Tibial artery (tissue), 4 donors: ENCODE measurements around the gene SCG2.

Experiments used
- DNase-seq, 2 donors: peaks; one replicate each; pipeline ENCODE4 v3.0.0-alpha.2; 2019
- H3K27ac ChIP-seq, 2 donors: fragments of 200-600 bp; sonication (generic) in 1 of 2; 1 replicate in 1 of 2; 2 replicates in 1 of 2; pipeline ENCODE4 v1.5.1; 2018 to 2019; ENCODE audit warnings: mild to moderate bottlenecking in 1 of 2
- H3K27me3 ChIP-seq, 2 donors: fragments of 200-600 bp; sonication (generic) in 1 of 2; one replicate each; pipeline versions ENCODE4 v1.5.1 to v1.6.0; 2016 to 2019
- H3K36me3 ChIP-seq, 3 donors: fragments of 200-600 bp; sonication (generic) in 2 of 3; one replicate each; pipeline ENCODE4 v1.5.1; 2016 to 2019; ENCODE audit warnings: mild to moderate bottlenecking in 2 of 3
- H3K4me1 ChIP-seq, 4 donors: fragments of 200-600 bp; sonication (generic) in 2 of 4; 1 replicate in 3 of 4; 2 replicates in 1 of 4; pipeline ENCODE4 v1.5.1; 2016 to 2019
- H3K4me3 ChIP-seq, 2 donors: fragments of 200-600 bp; sonication (generic) in 1 of 2; 1 replicate in 1 of 2; 2 replicates in 1 of 2; pipeline ENCODE4 v1.5.1; 2018 to 2019; ENCODE audit warnings: mild to moderate bottlenecking in 2 of 2
- H3K9me3 ChIP-seq, 3 donors: fragments of 200-600 bp; sonication (generic) in 1 of 3; one replicate each; pipeline ENCODE4 v1.5.1; 2016 to 2019
- intact Hi-C: fragments of 100-400 bp; cut with DNase I; formaldehyde crosslinking; loops from one replicate; pipeline ENCODE4 v1.15.0; 2023; ENCODE audit warnings: low total_unique reads
- TF ChIP-seq, protein P1 (sequence below), 2 experiments: fragments of 200-600 bp in 1 of 2; fragments of 450-650 bp in 1 of 2; IDR thresholded peaks; one replicate each; pipeline ENCODE4 v1.5.1; 2017 to 2019; ENCODE audit warnings: antibody characterized with exemption in 2 of 2, mild to moderate bottlenecking in 1 of 2, moderate library complexity in 1 of 2

The SCG2 gene

DNA sequence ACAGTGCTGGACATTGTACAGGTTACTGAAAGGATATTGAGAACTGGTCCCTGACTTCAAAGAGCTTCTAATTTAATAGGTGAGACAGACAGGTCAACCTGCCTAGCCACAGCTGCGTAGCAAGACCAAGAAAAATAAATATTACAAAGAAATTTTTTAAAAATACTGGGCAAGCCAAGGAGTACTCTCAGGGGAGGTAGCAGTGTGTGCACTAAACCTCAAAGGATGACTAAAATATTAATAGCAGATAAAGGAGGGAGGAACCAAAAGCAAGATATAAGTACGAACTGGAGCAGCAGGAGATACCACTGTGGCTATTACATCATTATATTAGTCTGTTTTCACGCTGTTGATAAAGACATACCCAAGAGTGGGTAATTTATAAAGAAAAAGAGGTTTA is 14.9 kb downstream of the SCG2 start:
- H3K27me3 ChIP-seq = no peaks in the 10 kb centered on the region
- H3K4me1 ChIP-seq = no peaks in the 10 kb centered on the region
- H3K36me3 ChIP-seq = no peaks in the 10 kb centered on the region
- TF ChIP-seq, protein P1, sequence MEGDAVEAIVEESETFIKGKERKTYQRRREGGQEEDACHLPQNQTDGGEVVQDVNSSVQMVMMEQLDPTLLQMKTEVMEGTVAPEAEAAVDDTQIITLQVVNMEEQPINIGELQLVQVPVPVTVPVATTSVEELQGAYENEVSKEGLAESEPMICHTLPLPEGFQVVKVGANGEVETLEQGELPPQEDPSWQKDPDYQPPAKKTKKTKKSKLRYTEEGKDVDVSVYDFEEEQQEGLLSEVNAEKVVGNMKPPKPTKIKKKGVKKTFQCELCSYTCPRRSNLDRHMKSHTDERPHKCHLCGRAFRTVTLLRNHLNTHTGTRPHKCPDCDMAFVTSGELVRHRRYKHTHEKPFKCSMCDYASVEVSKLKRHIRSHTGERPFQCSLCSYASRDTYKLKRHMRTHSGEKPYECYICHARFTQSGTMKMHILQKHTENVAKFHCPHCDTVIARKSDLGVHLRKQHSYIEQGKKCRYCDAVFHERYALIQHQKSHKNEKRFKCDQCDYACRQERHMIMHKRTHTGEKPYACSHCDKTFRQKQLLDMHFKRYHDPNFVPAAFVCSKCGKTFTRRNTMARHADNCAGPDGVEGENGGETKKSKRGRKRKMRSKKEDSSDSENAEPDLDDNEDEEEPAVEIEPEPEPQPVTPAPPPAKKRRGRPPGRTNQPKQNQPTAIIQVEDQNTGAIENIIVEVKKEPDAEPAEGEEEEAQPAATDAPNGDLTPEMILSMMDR (IDR thresholded peaks at IDR 0.05) = no peak
- H3K27ac ChIP-seq = no peak overlapping the region
- H3K9me3 ChIP-seq = no peaks in the 10 kb centered on the region
- intact Hi-C loops = no loop called here
- DNase-seq = no peak
- H3K4me3 ChIP-seq = no peak overlapping the region

DNA sequence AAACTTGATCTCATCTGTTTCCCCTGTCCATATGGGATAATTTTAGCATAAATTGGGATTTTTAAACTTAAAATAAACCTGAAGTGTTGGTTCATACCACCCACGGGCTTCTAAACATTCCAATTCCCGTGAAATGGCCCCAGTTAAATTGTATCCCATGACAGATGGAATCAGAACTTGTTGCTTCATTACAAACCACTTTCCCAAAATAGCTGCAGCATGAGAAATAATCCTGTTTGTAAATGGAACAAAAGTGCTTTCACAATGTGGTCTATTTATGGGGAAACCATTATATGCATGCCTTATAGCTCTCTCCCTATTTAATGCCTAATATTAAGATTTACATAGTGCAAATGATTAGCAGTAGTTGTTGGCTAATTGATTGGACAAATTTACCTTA is 15.9 kb downstream of the SCG2 start:
- no peak overlapping the region for H3K4me3 ChIP-seq
- TF ChIP-seq, protein P1 (IDR thresholded peaks at IDR 0.05) = no peak
- intact Hi-C loops = no loop called here

DNA sequence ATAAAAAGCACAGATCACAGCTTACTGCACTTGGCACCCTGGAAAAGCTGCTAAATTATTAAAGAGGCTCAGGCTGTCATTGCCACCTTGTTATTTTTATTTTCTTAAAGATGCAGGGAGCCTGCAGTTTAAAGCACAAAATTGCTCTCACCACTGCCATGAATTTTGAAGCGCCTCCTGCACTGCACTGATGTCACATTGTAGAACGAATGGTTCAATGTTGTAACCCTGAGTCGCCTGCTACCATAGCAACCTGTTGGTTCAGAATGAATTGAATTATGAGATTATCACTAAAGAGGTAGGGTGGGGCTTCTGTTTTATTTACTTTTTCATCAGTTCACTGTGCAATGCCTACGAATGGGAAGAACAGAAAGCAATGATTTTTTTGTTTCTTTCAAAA is 16.5 kb downstream of the SCG2 start:
- Histone ChIP-seq H3K27me3 (no peaks in the 10 kb centered on the region), H3K4me3 (no peak overlapping the region), H3K27ac (no peak overlapping the region), H3K9me3 (no peaks in the 10 kb centered on the region), H3K4me1 (peaks cover 0 to 8% (median 0%) of the 10 kb centered on the region in 4 donors), H3K36me3 (no peaks in the 10 kb centered on the region)
- no peak for DNase-seq
- TF ChIP-seq, protein P1 (IDR thresholded peaks at IDR 0.05) = no peak
- intact Hi-C loops = no loop called here

More for the DNA sequence above, 15.9 kb downstream of the SCG2 start:
- no peaks in the 10 kb centered on the region for H3K36me3 ChIP-seq
- no peak for DNase-seq
- H3K9me3 ChIP-seq = no peaks in the 10 kb centered on the region
- peaks cover 0 to 3% (median 0%) of the 10 kb centered on the region in 4 donors for H3K4me1 ChIP-seq
- H3K27ac ChIP-seq = no peak overlapping the region
- no peaks in the 10 kb centered on the region for H3K27me3 ChIP-seq

DNA sequence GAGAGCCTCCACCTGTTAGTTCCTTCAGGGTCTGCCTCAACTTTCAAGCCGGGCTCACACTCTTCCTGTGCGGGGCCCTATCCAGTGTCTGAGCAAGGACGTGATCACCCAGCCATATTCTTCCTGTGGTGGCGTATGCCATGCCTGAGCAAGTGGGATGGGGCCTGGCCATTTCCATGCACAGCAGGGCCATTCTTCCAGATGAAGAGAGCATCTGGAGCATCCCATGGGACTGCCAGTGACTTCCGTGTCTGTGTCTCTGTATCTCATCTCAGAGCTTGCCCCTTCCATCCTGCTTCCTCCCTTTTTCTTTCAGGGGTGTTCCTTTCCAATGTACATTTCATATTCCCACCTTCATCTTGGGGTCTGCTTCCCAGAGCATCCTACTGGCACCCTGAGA is 20.2 kb downstream of the SCG2 start:
- Histone ChIP-seq H3K36me3 (no peaks in the 10 kb centered on the region), H3K9me3 (no peaks in the 10 kb centered on the region), H3K27ac (no peak overlapping the region), H3K4me1 (peaks cover 0 to 14% (median 3%) of the 10 kb centered on the region in 4 donors), H3K4me3 (no peak overlapping the region), H3K27me3 (no peaks in the 10 kb centered on the region)
- intact Hi-C loops = no loop called here
- no peak for DNase-seq
- TF ChIP-seq, protein P1 (IDR thresholded peaks at IDR 0.05) = no peak

DNA sequence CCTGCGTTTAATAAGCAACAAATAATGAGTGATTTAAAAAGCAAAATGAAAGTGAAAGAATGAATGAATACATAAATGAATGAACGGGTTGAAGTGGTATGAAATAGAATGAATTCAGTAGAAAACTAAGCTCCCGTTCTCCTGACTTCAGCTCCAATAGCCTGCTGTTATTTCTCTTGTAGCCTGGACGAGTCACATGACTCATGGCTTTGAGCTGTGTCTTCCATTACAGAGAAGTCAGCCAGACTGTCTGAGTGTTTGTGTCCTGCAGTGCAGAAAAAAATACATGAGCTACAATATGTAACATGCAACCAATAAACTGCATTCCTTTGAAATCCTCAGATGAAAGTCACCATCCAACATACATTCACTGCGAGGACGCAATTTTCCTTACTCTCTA is 21.2 kb downstream of the SCG2 start:
- H3K36me3 ChIP-seq = no peaks in the 10 kb centered on the region
- peaks cover 0 to 22% (median 3%) of the 10 kb centered on the region in 4 donors for H3K4me1 ChIP-seq
- DNase-seq = no peak
- H3K27me3 ChIP-seq = no peaks in the 10 kb centered on the region
- H3K9me3 ChIP-seq = no peaks in the 10 kb centered on the region
- H3K27ac ChIP-seq = no peak overlapping the region
- no peak overlapping the region for H3K4me3 ChIP-seq
- intact Hi-C loops = no loop called here
- TF ChIP-seq, protein P1 (IDR thresholded peaks at IDR 0.05) = no peak

DNA sequence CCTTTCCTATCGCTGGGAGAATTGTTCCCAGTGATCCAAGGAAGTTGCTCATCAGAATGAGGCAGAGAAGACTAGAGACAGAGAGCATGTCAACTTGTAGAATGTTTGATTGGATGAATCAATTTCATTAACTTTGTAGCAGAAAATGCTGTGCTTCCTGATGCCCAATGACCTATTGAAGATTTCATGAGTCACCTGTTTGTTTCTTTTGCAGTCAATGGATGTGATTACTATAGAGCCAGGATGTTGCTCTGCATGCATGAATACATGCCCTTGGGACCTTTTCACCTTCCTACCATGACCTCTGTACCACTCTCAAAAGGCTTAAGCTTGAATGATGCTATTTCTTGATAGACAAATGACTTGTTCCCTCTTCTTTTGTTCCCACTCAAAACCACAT is 23.3 kb downstream of the SCG2 start:
- Histone ChIP-seq H3K36me3 (no peaks in the 10 kb centered on the region), H3K27ac (no peak overlapping the region), H3K9me3 (no peaks in the 10 kb centered on the region), H3K4me3 (no peak overlapping the region), H3K4me1 (peaks cover 0 to 22% (median 3%) of the 10 kb centered on the region in 4 donors), H3K27me3 (no peaks in the 10 kb centered on the region)
- DNase-seq = no peak
- TF ChIP-seq, protein P1 (IDR thresholded peaks at IDR 0.05) = no peak
- intact Hi-C loops = no loop called here
